NCI-H345 treated with DMSO at 0.1 percent for 48 hours (cell line): Measurements from ENCODE around the gene MKRN1.
"Not testable (repeated sequence)": the region's sequence is repeated elsewhere in the genome, so short reads cannot be mapped to it uniquely, and the experiment has no call there.

Experiments
- DNase-seq: peaks from one replicate; lab custom pipeline; 2025; ENCODE audit not compliant: unreplicated experiment; lab: John Stamatoyannopoulos, UW

The MKRN1 gene, protein sequence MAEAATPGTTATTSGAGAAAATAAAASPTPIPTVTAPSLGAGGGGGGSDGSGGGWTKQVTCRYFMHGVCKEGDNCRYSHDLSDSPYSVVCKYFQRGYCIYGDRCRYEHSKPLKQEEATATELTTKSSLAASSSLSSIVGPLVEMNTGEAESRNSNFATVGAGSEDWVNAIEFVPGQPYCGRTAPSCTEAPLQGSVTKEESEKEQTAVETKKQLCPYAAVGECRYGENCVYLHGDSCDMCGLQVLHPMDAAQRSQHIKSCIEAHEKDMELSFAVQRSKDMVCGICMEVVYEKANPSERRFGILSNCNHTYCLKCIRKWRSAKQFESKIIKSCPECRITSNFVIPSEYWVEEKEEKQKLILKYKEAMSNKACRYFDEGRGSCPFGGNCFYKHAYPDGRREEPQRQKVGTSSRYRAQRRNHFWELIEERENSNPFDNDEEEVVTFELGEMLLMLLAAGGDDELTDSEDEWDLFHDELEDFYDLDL

DNA sequence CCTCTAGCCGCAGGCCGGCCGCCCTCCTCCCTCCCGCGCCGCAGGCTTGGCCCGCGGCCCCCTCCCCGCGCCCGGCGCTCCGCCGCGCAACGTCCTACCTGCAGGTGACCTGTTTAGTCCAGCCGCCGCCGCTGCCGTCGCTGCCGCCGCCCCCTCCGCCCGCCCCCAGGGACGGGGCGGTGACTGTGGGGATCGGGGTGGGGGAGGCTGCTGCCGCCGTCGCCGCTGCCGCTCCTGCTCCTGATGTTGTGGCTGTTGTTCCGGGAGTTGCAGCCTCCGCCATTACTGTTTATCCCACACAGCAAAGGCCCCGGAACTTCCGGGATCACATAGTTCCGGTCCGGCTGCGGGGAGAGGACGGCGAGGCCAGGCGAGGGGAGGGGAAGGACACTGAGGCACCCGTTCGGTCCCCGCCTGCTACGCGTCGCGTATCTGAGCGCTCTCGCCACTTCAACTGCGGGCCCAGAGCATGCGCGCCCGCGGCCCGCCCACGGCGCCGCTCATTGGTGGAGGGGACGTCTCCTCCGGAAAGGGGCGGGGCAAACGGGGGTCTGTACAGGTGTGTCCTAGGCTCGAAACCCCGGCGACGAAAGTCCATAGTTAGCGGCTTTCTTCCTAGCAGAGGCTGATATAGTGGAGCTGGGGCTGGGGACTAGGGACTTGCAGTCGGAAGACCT lies at the start of gene MKRN1:
MKRN1 (minus strand) TSS at position 444 of the 677 bp plus-strand sequence; CDS start at position 283, 161 bp downstream.
- peak; percentile 97 for DNase-seq

DNA sequence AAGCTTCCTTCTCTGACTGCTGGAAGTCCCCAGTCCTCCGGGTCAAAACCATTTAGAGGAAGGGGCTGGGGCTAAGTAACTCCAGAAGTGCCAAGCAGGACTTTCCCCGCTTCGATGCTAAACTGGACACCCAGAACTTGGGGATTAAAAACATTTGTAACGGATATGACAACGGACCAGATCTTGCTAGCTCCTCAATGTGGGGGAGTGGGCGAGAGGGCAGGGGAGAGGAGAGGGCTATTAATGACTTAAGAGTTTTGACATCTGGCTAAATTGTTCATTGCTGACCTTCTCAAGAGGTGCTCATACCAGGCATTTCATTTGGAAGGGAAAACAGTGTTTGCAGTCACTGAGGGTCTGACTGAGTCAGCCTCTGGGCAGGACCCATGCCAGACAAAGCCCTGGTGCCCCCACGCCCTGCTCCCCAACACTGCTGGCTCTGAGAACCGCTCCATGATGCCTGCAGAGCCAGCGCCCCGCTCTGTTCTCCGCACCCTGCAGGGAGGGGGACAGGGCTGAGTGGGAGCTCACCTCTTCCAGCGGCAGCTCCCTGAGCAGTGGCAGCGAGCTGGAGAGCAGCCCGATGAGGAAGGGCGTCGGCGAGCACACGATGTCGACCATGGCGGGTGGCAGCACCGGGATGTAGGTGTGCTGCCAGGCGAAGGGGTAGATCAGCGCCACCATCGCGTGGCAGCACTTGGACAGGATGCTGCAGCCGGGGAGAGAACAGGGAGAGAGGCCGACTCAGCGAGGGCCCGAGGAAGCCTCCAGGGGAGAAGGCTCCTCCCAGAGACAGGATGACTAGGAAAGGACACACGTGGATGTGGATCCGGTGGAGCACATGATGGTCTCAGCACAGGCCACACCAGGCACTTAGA lies 47.7 kb upstream of the MKRN1 start:
- no peak for DNase-seq

DNA sequence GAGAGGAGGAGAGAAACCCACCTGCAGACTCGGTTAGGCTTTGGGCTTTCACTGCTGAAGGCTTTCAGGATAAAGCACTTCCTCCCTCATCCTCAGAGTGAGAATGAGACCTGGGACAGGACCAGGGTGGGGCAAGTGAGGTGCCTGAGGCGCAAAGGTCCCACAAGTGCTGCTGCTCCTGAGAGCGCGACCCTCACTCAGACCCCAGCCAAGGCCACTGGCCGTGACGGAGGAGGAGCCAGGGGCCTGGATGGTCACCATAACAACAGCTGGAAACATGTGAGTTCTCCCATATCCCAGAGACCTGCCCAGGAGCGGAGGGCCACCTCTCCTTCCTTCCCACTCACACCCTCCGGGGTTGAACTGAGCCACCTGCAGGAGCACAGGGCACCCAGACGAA lies 46.9 kb upstream of the MKRN1 start:
- DNase-seq, result no peak

DNA sequence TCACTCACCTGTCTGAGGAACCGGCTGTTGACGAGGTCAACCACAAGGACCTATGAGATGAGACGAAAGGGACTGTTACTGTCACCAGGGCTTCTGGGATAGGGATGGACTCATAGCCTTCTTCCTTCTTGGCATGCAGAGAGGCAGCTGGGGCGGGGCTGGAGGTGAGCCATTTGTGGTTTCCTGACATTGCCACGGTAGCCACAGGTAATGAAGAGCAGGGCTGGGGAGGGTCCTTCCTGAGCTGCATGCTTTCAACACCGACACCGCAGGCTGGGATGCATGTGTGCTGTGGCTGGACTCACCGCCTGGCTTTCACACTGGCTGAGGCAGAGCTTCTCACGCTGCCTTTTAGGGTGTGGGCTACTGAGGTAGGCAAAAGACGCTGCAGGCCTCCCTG lies 46.4 kb upstream of the MKRN1 start:
- DNase-seq, result no peak

DNA sequence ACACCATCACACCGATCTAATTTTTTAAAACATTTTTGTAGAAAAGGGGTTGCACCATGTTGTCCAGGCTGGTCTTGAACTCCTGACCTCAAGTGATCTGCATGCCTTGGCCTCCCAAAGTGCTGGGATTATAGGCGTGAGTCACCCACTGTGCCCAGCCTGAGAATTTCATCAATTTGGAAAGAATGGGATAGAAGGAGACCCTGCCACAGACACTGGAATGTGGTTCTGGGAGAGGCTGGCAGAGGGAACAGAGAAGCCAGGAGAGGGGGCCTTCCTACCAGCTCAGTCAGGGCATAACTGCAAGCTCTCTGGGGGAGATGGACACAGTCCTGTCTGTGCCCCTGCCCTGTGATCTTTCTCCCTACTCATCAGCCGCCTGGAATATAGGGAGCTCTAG lies 42.1 kb upstream of the MKRN1 start:
- no peak for DNase-seq

DNA sequence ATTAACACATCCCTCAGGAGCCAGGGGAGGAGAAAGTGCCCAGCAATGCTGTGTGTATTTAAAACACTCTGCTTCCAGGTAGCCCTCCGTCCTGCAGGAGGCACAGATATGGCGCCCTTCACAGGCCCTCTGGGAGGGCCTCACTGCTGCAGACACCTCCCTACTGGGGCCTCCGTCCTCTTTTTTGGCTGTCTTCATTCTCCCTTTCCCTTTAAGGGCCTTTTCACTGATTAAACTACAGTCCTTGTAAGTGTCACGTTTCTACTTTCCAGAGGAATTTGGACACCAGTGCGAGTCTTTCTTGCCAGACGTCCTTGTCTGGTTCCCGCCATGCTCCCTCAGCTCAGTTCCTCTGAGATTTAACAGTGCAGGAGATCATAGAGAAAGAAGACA lies 39.7 kb upstream of the MKRN1 start:
- no peak for DNase-seq

DNA sequence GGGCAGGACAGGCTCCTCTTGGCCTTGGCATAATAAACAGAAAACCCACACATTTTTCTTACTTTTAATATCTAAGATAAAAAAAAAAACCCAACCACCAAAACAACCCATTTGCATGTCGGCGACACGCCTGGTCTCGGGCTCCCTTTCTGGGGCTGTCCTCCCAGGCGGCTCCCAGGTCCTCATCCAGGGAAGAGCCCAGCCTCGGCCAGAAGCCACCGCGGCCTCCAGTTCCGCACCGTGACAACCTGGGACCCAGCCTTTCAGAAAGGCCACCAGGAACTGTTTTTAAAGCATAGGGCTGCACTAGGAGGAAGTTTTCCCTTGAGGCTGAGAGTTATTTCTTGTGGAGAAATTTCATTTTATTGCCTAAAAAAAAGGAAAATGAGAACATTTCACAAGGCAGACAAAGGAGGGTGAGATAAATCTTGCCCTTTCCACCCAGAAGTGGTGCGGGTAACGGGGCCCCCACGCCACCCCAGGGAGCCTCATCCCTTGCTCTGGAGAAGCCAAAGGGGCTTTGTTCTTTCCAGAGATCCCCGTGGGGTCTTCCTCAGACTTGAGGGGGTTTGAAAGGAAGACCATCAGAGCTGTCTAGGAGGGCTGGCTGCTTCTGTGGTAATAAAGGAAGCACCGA lies 39.2 kb upstream of the MKRN1 start:
- DNase-seq, result no peak

DNA sequence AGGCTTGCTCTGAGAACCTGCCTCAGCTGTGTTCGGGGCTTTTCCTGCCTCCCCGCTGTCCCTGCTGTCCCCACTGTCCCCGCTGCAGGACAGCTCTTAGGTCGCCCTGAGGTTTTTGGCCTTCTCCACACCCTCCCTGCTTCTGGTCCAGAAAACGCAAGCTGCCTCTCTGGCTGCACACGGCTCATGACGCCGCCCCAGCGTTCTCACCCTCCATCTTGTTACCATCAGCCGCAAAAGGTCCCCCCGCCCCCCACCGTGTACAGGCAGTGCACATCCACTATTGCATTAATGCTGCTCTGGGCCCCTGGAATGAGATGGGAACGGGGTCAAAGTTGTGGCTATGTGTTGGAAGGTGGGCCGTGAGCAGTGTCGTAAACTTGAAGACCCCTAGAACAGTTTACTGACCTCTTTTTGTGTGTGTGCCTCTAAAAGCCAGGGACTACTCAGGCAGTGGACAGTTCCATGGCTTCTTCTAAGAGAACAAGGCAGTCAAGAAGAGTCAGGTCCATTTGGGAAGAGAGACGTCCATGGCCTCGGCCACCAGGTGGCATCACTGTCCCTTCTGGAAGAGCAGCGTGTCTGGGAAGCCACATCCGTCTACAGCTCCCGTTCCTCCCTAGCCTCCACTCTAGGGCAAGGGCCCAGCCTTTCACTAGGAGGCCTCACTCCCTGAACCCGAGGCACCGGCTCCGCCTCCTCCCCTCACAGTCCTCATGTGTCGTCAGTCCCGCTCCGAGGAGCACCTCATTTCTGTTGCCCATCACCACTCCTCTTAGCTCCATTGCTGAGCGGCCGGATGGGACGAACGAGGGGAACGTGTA lies 38.5 kb upstream of the MKRN1 start:
- DNase-seq, result peak; percentile 69

DNA sequence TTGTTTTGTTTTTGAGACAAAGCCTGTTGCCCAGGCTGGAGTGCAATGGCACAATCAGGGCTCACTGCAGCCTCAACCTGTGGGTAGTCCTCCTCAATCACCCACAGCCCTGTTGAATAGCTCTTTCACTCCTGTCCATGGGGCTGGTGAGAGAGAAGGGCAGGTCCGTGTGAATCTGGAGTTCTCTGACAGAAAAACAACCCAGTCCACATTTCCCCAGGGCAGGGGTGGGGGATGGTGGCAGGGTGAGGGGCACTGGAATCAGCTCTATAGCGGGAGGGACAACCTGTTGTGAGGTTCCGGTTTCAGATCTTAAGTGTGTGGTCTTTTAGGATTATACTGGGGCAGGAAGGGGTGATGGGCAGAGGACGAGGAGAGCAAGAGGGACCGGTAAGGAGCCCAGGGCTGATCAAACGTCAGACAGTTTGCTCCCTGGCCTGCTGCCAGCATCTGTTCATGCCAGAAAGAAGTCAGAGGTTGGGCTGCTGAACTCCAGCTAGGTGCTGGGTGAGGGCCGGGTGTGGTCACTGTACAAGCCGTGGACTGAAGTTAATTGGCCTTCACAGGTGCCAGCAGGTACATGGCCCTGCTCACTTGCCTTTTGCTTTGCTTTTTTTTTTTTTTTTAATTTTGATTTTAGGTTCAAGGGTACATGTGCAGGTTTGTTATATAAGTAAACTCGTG lies 33.2 kb upstream of the MKRN1 start:
- DNase-seq, result peak; percentile 51

DNA sequence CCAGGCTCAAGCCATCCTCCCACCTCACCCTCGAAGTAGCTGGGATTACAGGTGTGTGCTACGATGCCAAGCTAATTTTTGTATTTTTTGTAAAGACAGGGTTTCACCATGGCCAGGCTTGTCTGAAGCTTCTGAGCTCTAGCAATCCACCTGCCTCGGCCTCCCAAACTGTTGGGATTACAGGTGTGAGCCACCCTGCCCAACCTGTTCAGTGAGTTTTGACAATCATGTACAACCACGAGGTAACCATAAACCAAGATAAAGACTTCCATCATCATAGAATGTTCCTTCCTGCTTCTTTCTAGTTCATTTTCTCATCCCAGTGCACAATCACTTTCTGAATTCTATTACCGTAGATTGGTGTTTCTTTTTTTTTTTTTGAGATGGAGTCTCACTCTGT lies 30.5 kb upstream of the MKRN1 start:
- DNase-seq, result no peak

DNA sequence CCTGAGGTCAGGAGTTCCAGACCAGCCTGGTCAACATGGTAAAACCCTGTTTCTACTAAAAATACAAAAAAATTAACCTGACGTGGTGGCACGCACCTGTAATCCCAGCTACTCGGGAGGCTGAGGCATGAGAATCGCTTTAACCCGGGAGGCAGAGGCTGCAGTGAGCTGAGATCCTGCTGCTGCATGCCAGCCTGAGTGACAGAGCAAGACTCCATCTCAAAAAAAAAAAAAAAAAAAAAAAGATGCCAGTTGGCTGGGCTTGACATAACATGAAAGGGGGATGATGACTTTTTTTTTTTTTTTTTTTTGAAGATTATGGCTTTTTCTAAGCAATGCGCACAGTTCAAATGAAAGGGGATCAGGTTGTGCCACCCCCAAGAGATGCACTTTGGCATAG lies 28.3 kb upstream of the MKRN1 start:
- not testable (repeated sequence) for DNase-seq

DNA sequence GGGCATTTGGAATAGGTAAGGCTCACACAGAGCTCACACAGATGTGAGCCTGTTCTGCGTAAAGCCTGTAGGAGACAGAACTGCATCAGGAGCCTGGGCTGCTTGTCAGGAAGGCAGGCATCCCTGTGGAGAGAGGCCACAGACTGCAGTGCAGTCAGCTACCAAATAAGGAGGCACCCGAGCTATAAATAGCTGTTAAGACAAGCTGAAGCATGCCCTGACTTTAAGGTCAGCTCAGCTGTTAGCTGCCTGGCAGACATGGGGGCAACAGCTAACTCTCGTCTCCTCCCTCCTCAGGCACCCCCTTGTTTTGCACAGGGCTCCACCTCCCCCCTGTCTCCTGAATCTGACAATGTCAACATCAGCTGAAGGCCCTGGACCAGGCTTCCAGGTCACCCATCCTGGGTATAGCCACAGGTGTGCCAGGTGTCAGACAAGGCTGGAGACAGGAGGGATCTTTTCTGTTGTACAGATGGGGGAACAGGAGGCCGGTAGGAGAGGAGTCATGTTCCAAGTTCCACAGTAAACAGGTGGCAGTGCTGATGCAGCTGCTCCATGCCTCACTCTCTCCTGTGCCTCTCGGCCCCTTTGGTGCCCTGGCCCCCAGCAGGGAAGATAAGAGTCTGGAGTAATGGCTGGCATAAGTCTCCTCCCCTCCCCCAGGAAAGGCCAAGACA lies 27.6 kb upstream of the MKRN1 start:
- peak; percentile 97 for DNase-seq

DNA sequence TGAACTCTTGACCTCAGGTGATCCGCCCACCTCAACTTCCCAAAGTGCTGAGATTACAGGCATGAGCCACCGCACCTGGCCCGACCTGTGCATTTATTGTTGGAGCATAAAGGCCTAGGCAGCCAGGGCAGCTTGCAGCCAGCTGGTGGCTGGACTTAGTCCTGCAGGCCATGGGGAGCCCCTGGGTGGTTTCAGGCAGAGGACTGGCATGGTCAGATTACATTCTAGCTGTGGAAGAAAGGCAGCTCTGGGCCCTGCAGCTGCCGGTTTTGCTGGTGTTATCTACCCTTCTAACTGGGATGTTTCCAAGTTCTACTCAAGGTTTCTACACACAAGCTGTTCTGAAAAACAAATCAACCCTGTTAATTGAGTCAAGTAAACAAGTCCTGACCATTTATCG lies 22.7 kb upstream of the MKRN1 start:
- DNase-seq, result no peak

DNA sequence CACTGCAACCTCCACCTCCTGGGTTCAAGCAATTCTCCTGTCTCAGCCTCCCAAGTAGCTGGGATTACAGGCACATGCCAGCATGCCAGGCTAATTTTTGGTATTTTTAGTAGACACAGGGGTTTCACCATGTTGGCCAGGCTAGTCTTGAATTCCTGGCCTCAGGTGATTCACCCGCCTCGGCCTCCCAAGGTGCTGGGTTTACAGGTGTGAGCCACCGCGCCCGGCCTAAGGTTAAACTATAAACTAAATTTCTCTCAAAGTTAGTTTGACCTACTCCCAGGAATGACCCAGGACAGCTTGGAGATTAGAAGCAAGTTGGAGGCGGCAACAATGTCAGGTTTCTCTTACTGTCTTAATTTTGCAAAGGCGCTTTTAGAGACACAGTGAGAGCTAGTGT lies 18.5 kb upstream of the MKRN1 start:
- DNase-seq, result not testable (repeated sequence)

DNA sequence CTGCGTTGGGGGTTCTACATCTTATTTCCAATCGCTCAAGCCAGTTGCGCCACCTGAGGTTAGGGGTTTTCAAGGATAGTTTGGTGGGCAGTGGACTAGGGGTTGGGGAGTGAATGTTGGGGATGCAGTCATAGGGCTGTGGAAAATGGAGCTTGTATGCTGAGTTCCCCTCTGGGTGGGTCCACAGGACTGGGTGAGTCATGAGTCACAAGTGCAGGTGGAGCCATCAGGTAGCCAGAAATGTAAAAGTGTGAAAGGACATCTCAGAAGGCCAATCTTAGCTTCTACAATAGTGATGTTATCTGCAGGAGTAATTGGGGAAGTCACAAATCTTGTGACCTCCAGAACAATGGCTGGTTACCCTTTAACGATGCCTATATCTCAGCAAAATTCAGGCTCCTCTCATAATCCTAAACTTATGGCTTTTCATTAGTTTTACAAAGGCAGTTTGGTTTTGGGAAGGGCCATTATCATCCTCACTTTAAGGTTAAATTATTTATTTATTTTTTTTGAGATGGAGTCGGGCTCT lies 18.0 kb upstream of the MKRN1 start:
- DNase-seq, result no peak

DNA sequence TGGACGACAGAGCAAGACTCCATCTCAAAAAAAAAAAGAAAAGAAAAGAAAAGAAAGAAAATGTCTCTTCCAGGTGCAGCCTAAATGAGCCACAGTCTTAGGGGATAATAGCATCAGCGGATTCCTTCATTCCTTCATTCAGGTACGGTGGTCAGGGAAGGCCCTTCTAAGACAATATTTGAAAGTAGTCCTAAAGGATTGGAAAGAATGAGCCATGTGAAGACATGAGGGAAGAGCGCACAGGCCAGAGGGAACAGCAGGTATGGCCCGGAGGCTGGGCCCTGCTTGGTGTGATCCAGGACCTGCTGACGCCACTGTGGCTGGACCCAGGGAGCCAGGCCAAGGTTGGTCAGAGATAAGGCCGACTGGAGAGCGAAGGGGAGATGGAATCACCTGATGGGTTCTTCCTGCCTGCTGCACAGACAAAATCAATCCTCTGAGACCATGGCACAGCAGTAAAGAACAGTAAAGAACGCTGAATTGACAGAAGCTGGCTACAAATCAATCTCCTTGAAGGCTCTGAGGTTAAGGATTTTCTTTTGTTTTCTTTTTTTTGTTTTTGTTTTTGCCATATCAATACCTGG lies 16.3 kb upstream of the MKRN1 start:
- no peak for DNase-seq

DNA sequence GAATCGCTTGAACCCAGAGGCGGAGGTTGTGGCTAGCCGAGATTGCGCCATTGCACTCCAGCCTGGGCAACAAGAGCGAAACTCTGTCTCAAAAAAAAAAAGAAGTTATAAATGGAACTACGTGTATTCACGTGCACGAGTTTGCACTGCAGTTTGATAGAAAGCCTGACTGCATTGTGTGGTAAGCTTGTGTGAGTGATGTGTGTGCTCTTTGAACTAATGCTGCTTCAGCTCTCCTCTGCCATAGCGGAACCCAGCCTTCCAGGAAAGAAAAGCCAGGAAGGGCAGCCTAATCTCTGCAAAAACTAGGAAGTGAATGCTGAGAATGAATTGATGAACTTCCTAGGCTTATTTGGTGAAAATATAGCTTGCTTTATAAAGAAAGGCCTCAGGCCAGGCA lies 15.6 kb upstream of the MKRN1 start:
- no peak for DNase-seq

DNA sequence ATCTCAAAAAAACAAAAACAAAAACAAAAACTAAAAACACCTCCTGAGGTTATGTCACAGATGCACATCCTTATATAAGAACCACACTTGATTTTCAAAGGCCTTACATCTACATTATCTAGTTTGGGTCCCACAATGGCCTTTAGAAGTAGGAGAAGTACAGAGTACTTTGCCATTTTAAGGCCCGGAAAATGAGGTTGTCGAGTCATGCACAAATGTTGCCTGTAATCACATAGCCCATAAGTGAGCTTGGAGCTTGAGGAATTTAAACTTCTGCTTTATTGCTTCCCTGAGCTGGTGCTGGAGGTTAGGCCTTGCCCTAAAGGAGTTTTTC lies 9.7 kb upstream of the MKRN1 start:
- DNase-seq, result no peak
